Right lobe of liver (tissue), 4 donors: ENCODE measurements around the gene OPCML.

Experiments
- CTCF ChIP-seq, 4 donors: fragments of 200-600 bp in 3 of 4; fragments of 450-650 bp in 1 of 4; IDR thresholded peaks; one replicate each; pipeline versions ENCODE4 v1.5.1 to v1.8.0; 2016 to 2022; ENCODE audit warnings: antibody characterized with exemption in 4 of 4, mild to moderate bottlenecking in 2 of 4
- POLR2A ChIP-seq: fragments of 450-650 bp; IDR thresholded peaks from one replicate; pipeline ENCODE4 v1.6.1; 2017; ENCODE audit warnings: antibody characterized with exemption, mild to moderate bottlenecking
- donor health status: DM: no; HTN: no; CAD: no.
- donor health status: DM: no; HTN: no; CAD: no.
- donor health status: DM: no; HTN: yes; CAD: no.

GRCh38 chr11:133065847-133066485 is 466.3 kb downstream of the OPCML start:
- no peak for TF ChIP-seq CTCF (IDR thresholded peaks at IDR 0.05)
- no peak for TF ChIP-seq POLR2A
